Measurements from ENCODE around the gene DCST2. TPM values are rescaled to one million over a fixed set of nuclear protein-coding genes. Genes with fewer than 3 reads are reported as not detected.

Gene DCST2
- polyA plus RNA-seq, 1 of the 3 experiments (the other 2 are of a cell fraction) = 0.76 TPM

- CTCF ChIA-PET = interaction anchor here (1.7 to 37.5 kb wide), 4 partner anchors 8 to 116 kb away, joined by 4 to 640 read pairs (median 22); partner anchors contain the start of genes ADAM15, LENEP, PYGO2 and ZBTB7B
- POLR2A ChIA-PET = interaction anchor here (0.6 to 3.7 kb wide), 8 partner anchors 8 to 96 kb away, joined by 3 to 25 read pairs (median 10); partner anchors contain the start of genes LENEP, PBXIP1 and PYGO2
- 20% methylated on average over 5 of the region's 5 CpGs for WGBS (ENCODE audit: low lambda C conversion rate)
These were observed 64.3 kb downstream of the DCST2 start for GRCh38 chr1:154969246-154969645.

More at GRCh38 chr1:154969246-154969645, 64.3 kb downstream of the DCST2 start:
- Histone ChIP-seq H3K9ac (peak overlapping the region; percentile 88), H3K36me3 (replicated peaks in 1 of 2; ENCODE audit: control insufficient read depth in 1 of 2, insufficient read depth in 2 of 2, low read length in 1 of 2) (peaks cover 30 to 32% of the 10 kb centered on the region in 2 experiments), H3K79me2 (ENCODE audit: insufficient read depth) (peaks cover 70% of the 10 kb centered on the region), H3K27ac (ENCODE audit: low read depth in 2 of 2, low read length in 1 of 2) (peak overlapping the region; percentile 97 to 99; a peak in 3 of 4 replicates), H2AFZ (ENCODE audit: low read depth) (no peak overlapping the region), H3K4me1 (ENCODE audit: control insufficient read depth in 1 of 2, insufficient read depth in 2 of 2, low read depth in 1 of 2, low read length in 1 of 2) (peaks cover 18 to 60% of the 10 kb centered on the region in 2 experiments), H3K4me3 (ENCODE audit: low read depth in 2 of 2, low read length in 1 of 2) (peak overlapping the region; percentile 77 to 90), H3K9me3 (no peaks in the 10 kb centered on the region), H4K20me1 (ENCODE audit: insufficient read depth) (peaks cover 27% of the 10 kb centered on the region), H3F3A (replicated peaks; ENCODE audit: insufficient read depth) (peaks cover 44% of the 10 kb centered on the region), H3K4me2 (peak overlapping the region; percentile 98), H3K27me3 (ENCODE audit: insufficient read depth) (no peaks in the 10 kb centered on the region), H3K9me2 (no peaks in the 10 kb centered on the region)
- DNase-seq = no peak
- TF ChIP-seq REST (IDR thresholded peaks at IDR 0.05; ENCODE audit: low read depth, low read length) (no peak), TEAD4 (IDR thresholded peaks at IDR 0.05; ENCODE audit: borderline replicate concordance, insufficient read depth) (no peak), RAD21 (IDR thresholded peaks at IDR 0.05; ENCODE audit: low read length) (no peak), EZH2phosphoT487 (IDR thresholded peaks at IDR 0.05; ENCODE audit: borderline replicate concordance, low read depth) (no peak), PBX3 (IDR thresholded peaks at IDR 0.05) (no peak), ELF1 (IDR thresholded peaks at IDR 0.05) (no peak), SIN3A (IDR thresholded peaks at IDR 0.05; ENCODE audit: borderline replicate concordance, low read depth, low read length) (no peak)
